HCT116 (cell line): Measurements from ENCODE around the gene CREBBP. TPM values are rescaled to one million over a fixed set of nuclear protein-coding genes. Genes with fewer than 3 reads are reported as not detected.

ENCODE experiments used
- ATAC-seq: fragments of 200-7000 bp; cut with Tn5 transposase; 2 replicates; pipeline ENCODE4 v1.9.1; 2020; ENCODE audit warnings: mild to moderate bottlenecking, moderate library complexity
- BruUV-seq: library from RNA; stranded (reverse); fragments of 400-500 nt; replicated peaks from 2 replicates; lab custom pipeline; 2021; lab: Mats Ljungman, UMichigan
- CTCF ChIA-PET: fragments of 300-600 bp; sonication (Branson Sonifier 250); formaldehyde crosslinking; loops from one replicate; lab custom pipeline; 2021; ENCODE audit warnings: antibody characterized with exemption; lab: Charles Lee
- POLR2A ChIA-PET: fragments of 300-600, 350-600 bp; sonication (Branson Sonifier 250); formaldehyde crosslinking; loops from one replicate; lab custom pipeline; 2021; ENCODE audit warnings: antibody characterized with exemption; lab: Charles Lee
- RAD21 ChIA-PET, 2 experiments: fragments of 300-600 bp; sonication (Branson Sonifier 250); formaldehyde crosslinking; loops; one replicate each; lab custom pipeline; 2023; ENCODE audit warnings: low total read pairs in 2 of 2; ENCODE audit not compliant: uncharacterized antibody in 2 of 2, unreplicated experiment in 2 of 2, low non-redundant PET in 1 of 2; lab: Charles Lee
- DNase-seq: peaks from one replicate; pipeline ENCODE4 v3.0.0-alpha.2; 2010; ENCODE audit warnings: low read depth, low spot score
- H2AFZ ChIP-seq: fragments of 200-600 bp; shearing (Covaris generic), sonication (generic); 2 replicates; pipeline ENCODE4 v1.6.1; 2017; ENCODE audit warnings: low read depth, mixed run types, mixed read lengths, antibody characterized with exemption, low read length; ENCODE audit not compliant: poor library complexity, severe bottlenecking
- H3K27ac ChIP-seq: 2 replicates; pipeline ENCODE4 v1.5.1; 2012; ENCODE audit warnings: low read depth, low read length
- H3K27me3 ChIP-seq: fragments of 200-600 bp; sonication (generic); 2 replicates; pipeline ENCODE4 v1.6.1; 2016; ENCODE audit warnings: mixed run types, low read length, mixed read lengths; ENCODE audit not compliant: insufficient read depth
- H3K36me3 ChIP-seq, 2 experiments: fragments of 200-500 bp in 1 of 2; fragments of 200-600 bp in 1 of 2; sonication (Bioruptor generic) in 1 of 2; sonication (generic) in 1 of 2; 2 replicates each; pipeline versions ENCODE4 v1.5.1 to v1.6.1; 2014 to 2016; ENCODE audit warnings: low read length in 2 of 2, inconsistent platforms in 1 of 2, mixed read lengths in 1 of 2, mixed run types in 1 of 2; ENCODE audit not compliant: insufficient read depth in 2 of 2, control insufficient read depth in 1 of 2
- H3K4me1 ChIP-seq, 2 experiments: fragments of 200-600 bp in 1 of 2; sonication (generic) in 1 of 2; 2 replicates each; pipeline versions ENCODE4 v1.5.1 to v1.6.1; 2012 to 2017; ENCODE audit warnings: low read length in 2 of 2, inconsistent platforms in 1 of 2, mild to moderate bottlenecking in 1 of 2, mixed read lengths in 1 of 2, mixed run types in 1 of 2, moderate library complexity in 1 of 2; ENCODE audit not compliant: insufficient read depth in 2 of 2, control insufficient read depth in 1 of 2
- H3K4me2 ChIP-seq: fragments of 200-600 bp; sonication (generic); 2 replicates; pipeline ENCODE4 v1.6.1; 2017; ENCODE audit warnings: mixed run types, low read length, mixed read lengths
- H3K4me3 ChIP-seq, 2 experiments: fragments of 200-600 bp in 1 of 2; sonication (generic) in 1 of 2; replicated peaks in 1 of 2; 2 replicates each; pipeline ENCODE4 v1.5.1; 2011 to 2016; ENCODE audit warnings: low read length in 2 of 2, control low read depth in 1 of 2, low read depth in 1 of 2, mild to moderate bottlenecking in 1 of 2, mixed read lengths in 1 of 2, mixed run types in 1 of 2
- H3K79me2 ChIP-seq: fragments of 200-600 bp; sonication (generic); 2 replicates; pipeline ENCODE4 v1.6.1; 2017; ENCODE audit warnings: mild to moderate bottlenecking, mixed run types, low read length, moderate library complexity, mixed read lengths; ENCODE audit not compliant: insufficient read depth
- H3K9ac ChIP-seq: fragments of 200-600 bp; sonication (generic); 2 replicates; pipeline ENCODE4 v1.6.1; 2016; ENCODE audit warnings: low read length, mixed read lengths
- H3K9me2 ChIP-seq: fragments of 200-600 bp; sonication (generic), shearing (Covaris generic); 2 replicates; pipeline ENCODE4 v1.6.1; 2017; ENCODE audit warnings: mixed run types, mild to moderate bottlenecking, moderate library complexity; ENCODE audit not compliant: insufficient read depth
- H3K9me3 ChIP-seq, 2 experiments: fragments of 200-500 bp in 1 of 2; fragments of 200-600 bp in 1 of 2; sonication (Bioruptor generic) in 1 of 2; sonication (generic) in 1 of 2; 2 replicates each; pipeline ENCODE4 v1.6.1; 2014 to 2017; ENCODE audit warnings: low read length in 2 of 2, mixed read lengths in 2 of 2, inconsistent platforms in 1 of 2, low read depth in 1 of 2, mild to moderate bottlenecking in 1 of 2, mixed run types in 1 of 2, moderate library complexity in 1 of 2; ENCODE audit not compliant: control insufficient read depth in 1 of 2, insufficient read depth in 1 of 2
- H4K20me1 ChIP-seq: fragments of 200-600 bp; sonication (generic), shearing (Covaris generic); 2 replicates; pipeline ENCODE4 v1.6.1; 2017; ENCODE audit warnings: mixed run types, mild to moderate bottlenecking, moderate library complexity; ENCODE audit not compliant: insufficient read depth
- CEBPB ChIP-seq: IDR thresholded peaks from 2 replicates; pipeline ENCODE4 v1.6.1; 2012; ENCODE audit warnings: low read depth
- EGR1 ChIP-seq: IDR thresholded peaks from 2 replicates; pipeline ENCODE4 v1.6.1; 2012; ENCODE audit warnings: low read depth
- ELF1 ChIP-seq: IDR thresholded peaks from 2 replicates; pipeline ENCODE4 v1.6.1; 2012; ENCODE audit warnings: low read depth, borderline replicate concordance
- EZH2phosphoT487 ChIP-seq: fragments of 200-600 bp; IDR thresholded peaks from 2 replicates; pipeline ENCODE4 v1.6.1; 2018; ENCODE audit warnings: antibody characterized with exemption, borderline replicate concordance
- FOSL1 ChIP-seq: IDR thresholded peaks from 2 replicates; pipeline ENCODE4 v1.6.1; 2012; ENCODE audit warnings: low read depth
- JUND ChIP-seq: IDR thresholded peaks from 2 replicates; pipeline ENCODE4 v1.6.1; 2012
- POLR2A ChIP-seq: IDR thresholded peaks from 2 replicates; pipeline ENCODE4 v1.7.0; 2011; ENCODE audit warnings: borderline replicate concordance; ENCODE audit not compliant: insufficient read depth, insufficient read length; ENCODE audit errors: extremely low read depth
- POLR2AphosphoS5 ChIP-seq: IDR thresholded peaks from 2 replicates; pipeline ENCODE4 v1.6.1; 2011; ENCODE audit warnings: mild to moderate bottlenecking, low read depth, low read length, moderate library complexity
- RAD21 ChIP-seq: IDR thresholded peaks from 2 replicates; pipeline ENCODE4 v1.6.1; 2012; ENCODE audit warnings: low read depth, mild to moderate bottlenecking
- SIN3A ChIP-seq: IDR thresholded peaks from 2 replicates; pipeline ENCODE4 v1.6.1; 2012; ENCODE audit warnings: low read depth
- SRF ChIP-seq: IDR thresholded peaks from 2 replicates; pipeline ENCODE4 v1.6.1; 2012; ENCODE audit warnings: low read depth
- TCF7L2 ChIP-seq: IDR thresholded peaks from 2 replicates; pipeline ENCODE4 v1.7.0; 2011; ENCODE audit warnings: borderline replicate concordance, inconsistent platforms; ENCODE audit not compliant: insufficient read depth, insufficient read length; ENCODE audit errors: extremely low read depth
- ZFX ChIP-seq: fragments of 450-650 bp; IDR thresholded peaks from 2 replicates; pipeline ENCODE4 v1.6.1; 2017
- intact Hi-C: fragments of 100-400 bp; cut with micrococcal nuclease; formaldehyde crosslinking; loops from 2 replicates; pipeline ENCODE4 v1.10.0; 2022
- total RNA-seq: library from RNA; stranded (reverse); gene quantifications from one replicate; pipeline ENCODE4 v1.2.1, GENCODE V29; 2021; ENCODE audit not compliant: unreplicated experiment
- TF ChIP-seq, protein P1 (sequence below): IDR thresholded peaks from 2 replicates; pipeline ENCODE4 v1.6.1; 2012
- TF ChIP-seq, protein P2 (sequence below): IDR thresholded peaks from 2 replicates; pipeline ENCODE4 v1.6.1; 2011; ENCODE audit warnings: mild to moderate bottlenecking, low read length, moderate library complexity; ENCODE audit not compliant: insufficient replicate concordance; ENCODE audit errors: extremely low read depth
- TF ChIP-seq, protein P3 (sequence below): IDR thresholded peaks from 2 replicates; pipeline ENCODE4 v1.6.1; 2012
- TF ChIP-seq, protein P4 (sequence below), 3 experiments: fragments of 200-600 bp in 1 of 3; sonication (generic) in 1 of 3; IDR thresholded peaks in 2 of 3; conservative IDR thresholded peaks in 1 of 3; 2 replicates each; pipeline ENCODE4 v1.5.1; 2012 to 2017; ENCODE audit warnings: low read depth in 2 of 3, low read length in 2 of 3, antibody characterized with exemption in 1 of 3, borderline replicate concordance in 1 of 3, control low read depth in 1 of 3, mild to moderate bottlenecking in 1 of 3, mixed read lengths in 1 of 3, mixed run types in 1 of 3, moderate library complexity in 1 of 3; ENCODE audit not compliant: insufficient read depth in 1 of 3
- TF ChIP-seq, protein P5 (sequence below): IDR thresholded peaks from 2 replicates; pipeline ENCODE4 v1.6.1; 2012; ENCODE audit warnings: low read depth

Gene CREBBP
- total RNA-seq, 1 experiment from 2014 or later: 42.7 TPM

DNA sequence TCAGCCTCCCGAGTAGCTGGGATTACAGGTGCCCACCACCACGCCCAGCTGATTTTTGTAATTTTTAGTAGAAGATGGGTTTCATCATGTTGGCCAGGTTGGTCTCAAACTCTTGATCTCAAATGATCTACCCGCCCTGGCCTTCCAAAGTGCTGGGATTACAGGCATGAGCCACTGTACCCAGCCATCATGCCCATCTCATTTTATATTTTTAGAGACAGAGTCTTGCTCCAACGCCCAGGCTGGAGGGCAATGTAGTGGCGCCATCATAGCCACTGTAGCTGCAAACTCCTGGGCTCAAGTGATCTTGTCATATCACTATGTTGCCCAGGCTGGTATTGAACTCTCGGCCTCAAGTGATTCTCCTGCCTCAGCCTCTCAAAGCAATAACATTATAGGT lies 120.0 kb downstream of the CREBBP start:
- Histone ChIP-seq H3K4me1 (no peaks in the 10 kb centered on the region), H3K9me3 (no peaks in the 10 kb centered on the region), H4K20me1 (no peaks in the 10 kb centered on the region), H3K4me2 (no peak overlapping the region), H3K9ac (no peak overlapping the region), H2AFZ (no peak overlapping the region), H3K9me2 (no peaks in the 10 kb centered on the region), H3K27me3 (no peaks in the 10 kb centered on the region), H3K4me3 (no peak overlapping the region), H3K27ac (no peak overlapping the region), H3K79me2 (no peaks in the 10 kb centered on the region; the same call in 1 of the 2 replicates), H3K36me3 (peaks cover 13 to 14% of the 10 kb centered on the region in 2 experiments)
- no TSS peak for BruUV-seq
- intact Hi-C loops: no loop called here
- ChIA-PET RAD21 (no interaction called here), POLR2A (no interaction called here), CTCF (no interaction called here)
- ATAC-seq (no peak), DNase-seq (no peak)
- TF ChIP-seq, protein P1, sequence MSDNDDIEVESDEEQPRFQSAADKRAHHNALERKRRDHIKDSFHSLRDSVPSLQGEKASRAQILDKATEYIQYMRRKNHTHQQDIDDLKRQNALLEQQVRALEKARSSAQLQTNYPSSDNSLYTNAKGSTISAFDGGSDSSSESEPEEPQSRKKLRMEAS: no peak
- TF ChIP-seq, protein P2, sequence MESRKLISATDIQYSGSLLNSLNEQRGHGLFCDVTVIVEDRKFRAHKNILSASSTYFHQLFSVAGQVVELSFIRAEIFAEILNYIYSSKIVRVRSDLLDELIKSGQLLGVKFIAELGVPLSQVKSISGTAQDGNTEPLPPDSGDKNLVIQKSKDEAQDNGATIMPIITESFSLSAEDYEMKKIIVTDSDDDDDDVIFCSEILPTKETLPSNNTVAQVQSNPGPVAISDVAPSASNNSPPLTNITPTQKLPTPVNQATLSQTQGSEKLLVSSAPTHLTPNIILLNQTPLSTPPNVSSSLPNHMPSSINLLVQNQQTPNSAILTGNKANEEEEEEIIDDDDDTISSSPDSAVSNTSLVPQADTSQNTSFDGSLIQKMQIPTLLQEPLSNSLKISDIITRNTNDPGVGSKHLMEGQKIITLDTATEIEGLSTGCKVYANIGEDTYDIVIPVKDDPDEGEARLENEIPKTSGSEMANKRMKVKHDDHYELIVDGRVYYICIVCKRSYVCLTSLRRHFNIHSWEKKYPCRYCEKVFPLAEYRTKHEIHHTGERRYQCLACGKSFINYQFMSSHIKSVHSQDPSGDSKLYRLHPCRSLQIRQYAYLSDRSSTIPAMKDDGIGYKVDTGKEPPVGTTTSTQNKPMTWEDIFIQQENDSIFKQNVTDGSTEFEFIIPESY: no peak
- TF ChIP-seq, protein P3, sequence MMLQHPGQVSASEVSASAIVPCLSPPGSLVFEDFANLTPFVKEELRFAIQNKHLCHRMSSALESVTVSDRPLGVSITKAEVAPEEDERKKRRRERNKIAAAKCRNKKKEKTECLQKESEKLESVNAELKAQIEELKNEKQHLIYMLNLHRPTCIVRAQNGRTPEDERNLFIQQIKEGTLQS: no peak
- TF ChIP-seq TCF7L2 (no peak), JUND (no peak), POLR2A (no peak), ZFX (no peak), EZH2phosphoT487 (no peak), SRF (no peak), CEBPB (no peak), POLR2AphosphoS5 (no peak), EGR1 (no peak), ELF1 (no peak), RAD21 (no peak), SIN3A (no peak), FOSL1 (no peak)
- TF ChIP-seq, protein P4, sequence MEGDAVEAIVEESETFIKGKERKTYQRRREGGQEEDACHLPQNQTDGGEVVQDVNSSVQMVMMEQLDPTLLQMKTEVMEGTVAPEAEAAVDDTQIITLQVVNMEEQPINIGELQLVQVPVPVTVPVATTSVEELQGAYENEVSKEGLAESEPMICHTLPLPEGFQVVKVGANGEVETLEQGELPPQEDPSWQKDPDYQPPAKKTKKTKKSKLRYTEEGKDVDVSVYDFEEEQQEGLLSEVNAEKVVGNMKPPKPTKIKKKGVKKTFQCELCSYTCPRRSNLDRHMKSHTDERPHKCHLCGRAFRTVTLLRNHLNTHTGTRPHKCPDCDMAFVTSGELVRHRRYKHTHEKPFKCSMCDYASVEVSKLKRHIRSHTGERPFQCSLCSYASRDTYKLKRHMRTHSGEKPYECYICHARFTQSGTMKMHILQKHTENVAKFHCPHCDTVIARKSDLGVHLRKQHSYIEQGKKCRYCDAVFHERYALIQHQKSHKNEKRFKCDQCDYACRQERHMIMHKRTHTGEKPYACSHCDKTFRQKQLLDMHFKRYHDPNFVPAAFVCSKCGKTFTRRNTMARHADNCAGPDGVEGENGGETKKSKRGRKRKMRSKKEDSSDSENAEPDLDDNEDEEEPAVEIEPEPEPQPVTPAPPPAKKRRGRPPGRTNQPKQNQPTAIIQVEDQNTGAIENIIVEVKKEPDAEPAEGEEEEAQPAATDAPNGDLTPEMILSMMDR (IDR thresholded peaks at IDR 0.05 in 2 of 3, conservative IDR thresholded peaks at IDR 0.05 in 1 of 3; ENCODE audit: borderline replicate concordance in 1 of 3, insufficient read depth in 1 of 3, low read depth in 2 of 3, low read length in 2 of 3): no peak
- TF ChIP-seq, protein P5, sequence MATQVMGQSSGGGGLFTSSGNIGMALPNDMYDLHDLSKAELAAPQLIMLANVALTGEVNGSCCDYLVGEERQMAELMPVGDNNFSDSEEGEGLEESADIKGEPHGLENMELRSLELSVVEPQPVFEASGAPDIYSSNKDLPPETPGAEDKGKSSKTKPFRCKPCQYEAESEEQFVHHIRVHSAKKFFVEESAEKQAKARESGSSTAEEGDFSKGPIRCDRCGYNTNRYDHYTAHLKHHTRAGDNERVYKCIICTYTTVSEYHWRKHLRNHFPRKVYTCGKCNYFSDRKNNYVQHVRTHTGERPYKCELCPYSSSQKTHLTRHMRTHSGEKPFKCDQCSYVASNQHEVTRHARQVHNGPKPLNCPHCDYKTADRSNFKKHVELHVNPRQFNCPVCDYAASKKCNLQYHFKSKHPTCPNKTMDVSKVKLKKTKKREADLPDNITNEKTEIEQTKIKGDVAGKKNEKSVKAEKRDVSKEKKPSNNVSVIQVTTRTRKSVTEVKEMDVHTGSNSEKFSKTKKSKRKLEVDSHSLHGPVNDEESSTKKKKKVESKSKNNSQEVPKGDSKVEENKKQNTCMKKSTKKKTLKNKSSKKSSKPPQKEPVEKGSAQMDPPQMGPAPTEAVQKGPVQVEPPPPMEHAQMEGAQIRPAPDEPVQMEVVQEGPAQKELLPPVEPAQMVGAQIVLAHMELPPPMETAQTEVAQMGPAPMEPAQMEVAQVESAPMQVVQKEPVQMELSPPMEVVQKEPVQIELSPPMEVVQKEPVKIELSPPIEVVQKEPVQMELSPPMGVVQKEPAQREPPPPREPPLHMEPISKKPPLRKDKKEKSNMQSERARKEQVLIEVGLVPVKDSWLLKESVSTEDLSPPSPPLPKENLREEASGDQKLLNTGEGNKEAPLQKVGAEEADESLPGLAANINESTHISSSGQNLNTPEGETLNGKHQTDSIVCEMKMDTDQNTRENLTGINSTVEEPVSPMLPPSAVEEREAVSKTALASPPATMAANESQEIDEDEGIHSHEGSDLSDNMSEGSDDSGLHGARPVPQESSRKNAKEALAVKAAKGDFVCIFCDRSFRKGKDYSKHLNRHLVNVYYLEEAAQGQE: no peak
- TF ChIP-seq, all 23 proteins: peak for 0
